DND-41 (cell line): ENCODE measurements around the gene MAP3K6.

Experiments used
- ATAC-seq: fragments of 200-7000 bp; cut with Tn5 transposase; 3 replicates; pipeline ENCODE4 v1.9.1; 2021; ENCODE audit warnings: low read depth; ENCODE audit not compliant: insufficient read depth
- DNase-seq: peaks from one replicate; pipeline ENCODE4 v3.0.0-alpha.2; 2020
- H2AFZ ChIP-seq: 2 replicates; pipeline ENCODE4 v1.6.0; 2012; ENCODE audit warnings: low read depth, low read length
- H3K27ac ChIP-seq: 2 replicates; pipeline ENCODE4 v1.5.1; 2012; ENCODE audit warnings: low read length, inconsistent platforms
- H3K27me3 ChIP-seq: fragments of 200-600 bp; sonication (generic); 2 replicates; pipeline ENCODE4 v1.6.0; 2012; ENCODE audit warnings: low read length, mild to moderate bottlenecking, inconsistent platforms; ENCODE audit not compliant: insufficient read depth, poor library complexity
- H3K36me3 ChIP-seq: 2 replicates; pipeline ENCODE4 v1.5.1; 2012; ENCODE audit warnings: low read length, inconsistent platforms; ENCODE audit not compliant: insufficient read depth
- H3K4me1 ChIP-seq: 2 replicates; pipeline ENCODE4 v1.5.1; 2012; ENCODE audit warnings: mild to moderate bottlenecking, low read length; ENCODE audit not compliant: insufficient read depth
- H3K4me2 ChIP-seq: 2 replicates; pipeline ENCODE4 v1.6.0; 2012; ENCODE audit warnings: mild to moderate bottlenecking, moderate library complexity, low read length, inconsistent platforms; ENCODE audit not compliant: insufficient read depth
- H3K4me3 ChIP-seq, 2 experiments: fragments of 200-600 bp in 1 of 2; shearing (Covaris generic) in 1 of 2; 2 replicates each; pipeline ENCODE4 v1.5.1; 2012 to 2016; ENCODE audit warnings: inconsistent platforms in 2 of 2, low read length in 2 of 2, mild to moderate bottlenecking in 2 of 2, low read depth in 1 of 2, moderate library complexity in 1 of 2
- H3K79me2 ChIP-seq: 2 replicates; pipeline ENCODE4 v1.6.0; 2012; ENCODE audit warnings: low read length, inconsistent platforms; ENCODE audit not compliant: insufficient read depth
- H3K9ac ChIP-seq: 2 replicates; pipeline ENCODE4 v1.6.0; 2012; ENCODE audit warnings: low read depth, mild to moderate bottlenecking, inconsistent platforms, low read length, moderate library complexity
- H3K9me3 ChIP-seq: 2 replicates; pipeline ENCODE4 v1.5.1; 2012; ENCODE audit warnings: low read length, moderate library complexity, mild to moderate bottlenecking, inconsistent platforms; ENCODE audit not compliant: insufficient read depth, severe bottlenecking
- H4K20me1 ChIP-seq: 2 replicates; pipeline ENCODE4 v1.6.0; 2012; ENCODE audit warnings: low read length; ENCODE audit not compliant: insufficient read depth
- EZH2 ChIP-seq: IDR thresholded peaks from 3 replicates; pipeline ENCODE4 v1.6.1; 2012; ENCODE audit warnings: borderline replicate concordance, low read depth, mild to moderate bottlenecking, moderate library complexity, low read length, inconsistent platforms; ENCODE audit not compliant: severe bottlenecking
- TF ChIP-seq, protein P1 (sequence below): IDR thresholded peaks from 2 replicates; pipeline ENCODE4 v1.5.1; 2012; ENCODE audit warnings: borderline replicate concordance, low read length, moderate library complexity, mild to moderate bottlenecking; ENCODE audit not compliant: poor library complexity, severe bottlenecking; ENCODE audit errors: extremely low read depth

Gene MAP3K6

DNA sequence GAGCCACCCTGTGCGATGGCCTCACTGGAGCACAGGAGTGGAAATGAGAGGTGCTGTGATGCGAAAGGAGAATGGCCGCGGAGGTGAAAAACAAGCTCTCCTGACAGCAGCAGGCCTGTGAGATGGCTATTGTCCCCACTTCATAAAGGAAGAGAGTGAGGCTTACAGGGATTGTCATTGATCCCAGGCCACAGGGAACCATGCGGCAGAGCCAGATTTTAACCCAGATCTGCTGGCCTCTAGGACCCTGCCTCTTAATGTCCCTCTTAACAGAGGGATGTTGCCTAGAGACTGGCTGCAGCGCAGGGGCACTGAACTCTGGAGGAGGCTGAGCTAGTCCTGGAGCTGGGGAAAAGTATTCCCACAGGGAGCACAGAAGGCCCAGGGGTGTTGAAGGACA is 28.0 kb downstream of the MAP3K6 start:
- Histone ChIP-seq H4K20me1 (no peaks in the 10 kb centered on the region; the same call in 1 of the 2 replicates), H2AFZ (no peak overlapping the region), H3K4me2 (no peak overlapping the region), H3K9ac (no peak overlapping the region), H3K9me3 (no peaks in the 10 kb centered on the region), H3K27ac (no peak overlapping the region), H3K4me1 (peaks cover 8% of the 10 kb centered on the region), H3K36me3 (peaks cover 35% of the 10 kb centered on the region), H3K4me3 (no peak overlapping the region), H3K27me3 (no peaks in the 10 kb centered on the region), H3K79me2 (no peaks in the 10 kb centered on the region)
- TF ChIP-seq, protein P1, sequence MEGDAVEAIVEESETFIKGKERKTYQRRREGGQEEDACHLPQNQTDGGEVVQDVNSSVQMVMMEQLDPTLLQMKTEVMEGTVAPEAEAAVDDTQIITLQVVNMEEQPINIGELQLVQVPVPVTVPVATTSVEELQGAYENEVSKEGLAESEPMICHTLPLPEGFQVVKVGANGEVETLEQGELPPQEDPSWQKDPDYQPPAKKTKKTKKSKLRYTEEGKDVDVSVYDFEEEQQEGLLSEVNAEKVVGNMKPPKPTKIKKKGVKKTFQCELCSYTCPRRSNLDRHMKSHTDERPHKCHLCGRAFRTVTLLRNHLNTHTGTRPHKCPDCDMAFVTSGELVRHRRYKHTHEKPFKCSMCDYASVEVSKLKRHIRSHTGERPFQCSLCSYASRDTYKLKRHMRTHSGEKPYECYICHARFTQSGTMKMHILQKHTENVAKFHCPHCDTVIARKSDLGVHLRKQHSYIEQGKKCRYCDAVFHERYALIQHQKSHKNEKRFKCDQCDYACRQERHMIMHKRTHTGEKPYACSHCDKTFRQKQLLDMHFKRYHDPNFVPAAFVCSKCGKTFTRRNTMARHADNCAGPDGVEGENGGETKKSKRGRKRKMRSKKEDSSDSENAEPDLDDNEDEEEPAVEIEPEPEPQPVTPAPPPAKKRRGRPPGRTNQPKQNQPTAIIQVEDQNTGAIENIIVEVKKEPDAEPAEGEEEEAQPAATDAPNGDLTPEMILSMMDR: no peak
- TF ChIP-seq EZH2: no peak
- no peak for ATAC-seq
- DNase-seq: no peak

DNA sequence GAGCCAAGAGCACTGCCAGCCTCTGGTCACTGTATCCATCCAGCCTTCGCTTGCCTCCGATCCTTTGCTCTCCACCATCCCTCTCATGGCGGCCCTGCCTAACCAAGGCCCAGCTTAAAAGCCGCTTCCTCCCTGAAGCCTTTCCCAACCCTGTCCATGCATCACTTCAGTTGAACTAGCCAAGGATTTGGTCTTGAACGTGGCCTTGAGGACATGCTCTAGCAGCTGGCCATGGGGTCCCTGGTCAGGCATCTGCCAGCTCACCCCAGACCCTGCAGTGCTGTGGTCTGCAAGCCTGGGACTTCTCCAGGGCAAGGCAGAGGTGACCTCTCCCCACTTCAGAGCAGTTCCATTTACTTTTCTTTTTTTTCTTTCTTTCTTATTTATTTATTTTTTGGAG is 30.0 kb downstream of the MAP3K6 start:
- no peak overlapping the region for H3K4me3 ChIP-seq
- H2AFZ ChIP-seq: no peak overlapping the region
- H3K9ac ChIP-seq: no peak overlapping the region
- H4K20me1 ChIP-seq: peaks cover 14% of the 10 kb centered on the region
- H3K4me2 ChIP-seq: no peak overlapping the region
- no peaks in the 10 kb centered on the region for H3K79me2 ChIP-seq
- TF ChIP-seq, protein P1: no peak
- no peak for TF ChIP-seq EZH2
- no peak overlapping the region for H3K27ac ChIP-seq
- H3K36me3 ChIP-seq: peaks cover 55% of the 10 kb centered on the region
- ATAC-seq: no peak
- H3K27me3 ChIP-seq: no peaks in the 10 kb centered on the region
- no peak for DNase-seq
- H3K4me1 ChIP-seq: no peaks in the 10 kb centered on the region
- no peaks in the 10 kb centered on the region for H3K9me3 ChIP-seq

DNA sequence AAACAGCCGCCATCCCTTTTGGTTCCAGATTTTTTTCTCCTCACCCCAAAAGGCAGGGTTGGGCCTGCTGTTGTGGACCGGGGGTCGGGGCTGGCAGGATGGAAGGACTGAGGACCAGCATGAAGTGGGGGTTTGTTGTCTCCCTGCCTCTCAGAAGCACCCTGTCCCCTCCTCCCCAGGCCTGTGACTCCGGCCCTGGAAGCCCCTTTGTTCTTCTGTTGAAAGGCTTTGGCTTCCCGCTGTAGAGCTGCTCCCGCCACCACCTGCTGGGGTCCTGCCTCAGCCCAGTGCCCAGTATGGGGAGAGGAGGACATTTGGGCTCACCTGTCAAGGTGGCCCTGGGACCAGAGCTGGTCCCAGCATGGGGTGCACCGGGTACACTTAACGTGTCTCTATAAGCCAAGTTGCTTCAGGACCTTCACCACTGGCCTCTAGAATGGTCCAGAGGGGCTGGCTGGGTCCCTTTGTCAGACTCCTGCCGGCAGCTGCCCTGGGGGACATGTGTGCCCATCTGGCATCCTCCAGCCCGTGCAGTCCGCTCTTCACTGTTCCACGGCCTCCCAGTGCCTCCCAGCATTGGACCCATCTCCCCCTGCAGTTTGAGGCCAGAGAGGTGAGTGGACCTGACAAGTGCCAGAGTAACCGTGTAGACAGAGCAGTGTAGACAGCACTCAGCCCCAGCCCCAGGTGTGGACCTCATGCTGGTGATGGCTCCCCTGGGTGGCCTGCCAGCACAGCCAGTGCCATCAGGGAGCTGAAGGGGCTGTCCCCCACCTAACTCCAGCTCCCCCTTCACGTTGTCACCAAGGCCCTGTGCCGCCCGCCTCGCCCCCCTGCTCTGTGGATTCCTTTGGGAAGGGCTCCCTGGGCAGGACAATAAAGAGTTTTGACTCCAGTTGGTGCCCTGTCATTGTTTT is 31.0 kb downstream of the MAP3K6 start:
- peaks cover 17% of the 10 kb centered on the region for H4K20me1 ChIP-seq
- H3K36me3 ChIP-seq: peaks cover 65% of the 10 kb centered on the region
- no peak for DNase-seq
- no peak overlapping the region for H3K27ac ChIP-seq
- no peak overlapping the region for H3K9ac ChIP-seq
- H3K9me3 ChIP-seq: no peaks in the 10 kb centered on the region
- TF ChIP-seq EZH2: no peak
- TF ChIP-seq, protein P1: no peak
- no peaks in the 10 kb centered on the region for H3K4me1 ChIP-seq
- no peaks in the 10 kb centered on the region for H3K79me2 ChIP-seq
- no peak overlapping the region for H2AFZ ChIP-seq
- no peak for ATAC-seq
- H3K4me2 ChIP-seq: no peak overlapping the region
- no peaks in the 10 kb centered on the region for H3K27me3 ChIP-seq
- no peak overlapping the region for H3K4me3 ChIP-seq
